NCI-H2171 (cell line): ENCODE measurements around the gene ARMC6.
"Not testable (repeated sequence)": the region's sequence is repeated elsewhere in the genome, so short reads cannot be mapped to it uniquely, and the experiment has no call there.

Experiments used
- DNase-seq: peaks from one replicate; lab custom pipeline; 2025; lab: John Stamatoyannopoulos, UW

The ARMC6 gene

GRCh38 chr19:19023376-19023775 is 10.0 kb upstream of the ARMC6 start:
- DNase-seq: not testable (repeated sequence)

DNA sequence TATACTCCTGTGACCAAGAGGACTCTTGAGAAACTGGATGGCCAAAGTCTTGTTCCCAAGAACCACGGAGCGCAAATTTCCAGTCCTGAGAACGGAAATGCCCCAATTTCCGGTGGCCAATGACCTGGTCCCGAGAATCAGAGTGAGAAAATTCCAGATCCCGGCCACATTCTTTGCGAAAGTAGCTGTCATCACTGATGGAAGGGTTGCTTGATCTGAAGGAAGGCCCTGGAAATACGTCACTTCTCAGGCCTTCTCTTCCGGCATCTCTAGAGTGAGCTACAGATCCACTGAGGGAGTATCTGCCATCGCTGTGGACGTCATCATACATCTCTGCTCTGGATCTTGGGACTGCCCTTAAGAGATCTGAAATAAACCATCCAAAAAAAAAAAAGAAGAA is 7.5 kb upstream of the ARMC6 start:
- DNase-seq: no peak

DNA sequence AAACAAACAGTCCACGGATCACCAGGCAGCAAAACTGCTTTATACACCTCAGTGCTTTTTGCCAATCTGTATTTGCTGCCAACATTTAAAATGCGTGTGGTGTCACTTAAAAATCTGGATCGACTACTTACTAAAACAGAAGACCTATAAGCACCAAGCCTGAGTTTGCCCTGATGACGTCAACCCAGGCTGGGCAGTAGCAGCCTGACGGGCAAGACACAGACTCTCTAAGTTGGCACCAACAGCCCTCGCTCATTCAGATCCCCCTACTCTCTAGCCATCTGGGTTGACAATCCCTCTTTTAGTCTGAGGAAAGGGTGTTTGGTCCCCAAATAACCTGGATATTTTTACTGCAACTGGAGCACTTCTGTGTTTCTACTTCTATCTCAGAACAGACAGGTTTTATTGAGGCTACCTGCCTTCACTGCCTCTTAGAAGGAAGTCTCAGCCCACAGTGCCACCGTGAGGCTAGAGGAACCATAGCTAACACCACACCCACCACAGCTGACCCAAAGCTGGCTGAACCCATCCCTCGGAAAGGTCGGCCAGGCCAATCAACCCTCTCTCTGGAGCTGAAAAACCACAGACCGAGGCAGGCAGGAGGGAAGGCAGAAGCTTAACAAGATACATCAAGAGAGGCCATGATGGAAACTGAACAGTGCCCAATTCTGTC is 7.0 kb upstream of the ARMC6 start:
- DNase-seq: no peak

DNA sequence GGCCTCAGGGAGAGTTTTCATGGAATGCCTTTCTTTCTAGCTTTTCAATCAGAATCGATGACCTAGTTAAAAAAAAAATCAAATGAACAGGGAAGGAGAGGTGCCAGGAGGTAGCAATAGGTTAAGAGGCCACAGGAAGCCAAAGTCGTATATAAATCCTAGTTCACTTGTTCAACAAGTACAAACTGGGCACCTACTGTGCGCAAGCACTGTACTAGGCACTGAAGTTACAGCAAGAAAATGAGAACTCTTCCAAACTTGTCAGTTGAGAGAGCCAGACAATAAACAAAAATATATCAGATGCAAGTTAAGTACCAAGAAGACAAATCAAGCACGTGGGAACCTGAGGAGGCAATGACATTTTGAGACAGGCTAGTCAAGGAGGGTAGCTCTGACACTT is 6.2 kb upstream of the ARMC6 start:
- no peak for DNase-seq

DNA sequence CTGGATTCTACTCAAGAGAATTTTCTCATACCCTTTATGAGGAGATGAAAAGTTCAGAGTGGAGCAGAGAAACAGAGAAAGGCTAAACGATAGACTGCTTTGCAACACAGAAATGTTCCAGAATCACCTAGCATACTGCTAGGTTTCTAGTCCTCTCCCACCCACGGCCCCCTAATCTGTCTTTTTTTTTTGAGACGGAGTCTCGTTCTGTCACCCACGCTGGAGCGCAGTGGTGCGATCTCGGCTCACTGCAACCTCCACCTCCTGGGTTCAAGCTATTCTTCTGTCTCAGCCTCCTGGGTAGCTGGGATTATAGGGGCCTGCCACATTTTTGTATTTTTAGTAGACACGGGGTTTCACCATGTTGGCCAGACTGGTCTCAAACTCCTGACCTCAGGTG is 4.9 kb upstream of the ARMC6 start:
- no peak for DNase-seq

GRCh38 chr19:19031891-19032290 is 1.5 kb upstream of the ARMC6 start:
- no peak for DNase-seq

DNA sequence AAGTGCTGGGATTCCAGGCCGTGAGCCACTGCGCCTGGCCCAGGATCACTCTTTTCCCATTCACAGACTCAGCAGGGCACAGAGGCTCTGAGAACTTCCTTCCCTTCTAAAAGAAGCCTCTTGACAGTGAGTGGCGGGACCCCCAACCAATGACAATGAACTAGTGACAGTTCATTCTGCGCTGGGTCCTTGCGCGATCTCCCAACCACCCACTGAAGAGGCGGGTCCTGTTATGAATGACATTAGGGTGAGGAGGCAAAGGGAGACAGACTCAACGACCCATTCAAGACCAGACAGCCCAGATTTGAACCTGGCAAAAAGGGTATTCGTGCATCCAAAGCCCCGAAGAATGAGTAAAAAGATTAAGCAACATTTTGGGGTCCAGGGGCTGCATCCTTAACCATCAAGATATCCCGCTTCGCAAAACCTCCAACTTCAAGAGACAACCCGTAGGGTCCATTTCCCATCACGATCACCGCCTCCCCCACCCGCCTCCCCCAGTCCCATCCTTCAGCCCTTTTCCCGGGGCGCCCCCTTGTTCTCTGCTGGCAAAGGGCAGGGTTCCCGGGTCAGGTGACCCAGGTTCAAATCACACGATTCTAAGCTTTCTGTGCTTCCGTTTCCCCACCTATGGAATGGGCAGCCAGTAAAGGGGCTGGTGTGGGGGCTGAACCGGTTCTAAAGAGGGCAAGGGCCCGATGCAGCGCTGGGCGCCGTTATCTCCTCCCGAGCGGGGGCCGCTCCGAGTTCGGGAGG is 805 bp upstream of the ARMC6 start:
- DNase-seq: no peak

- DNase-seq: no peak
Measured at GRCh38 chr19:19033176-19033425, 302 bp upstream of the ARMC6 start.

- DNase-seq: peak; percentile 45
Measured at GRCh38 chr19:19034204-19034624, 811 bp downstream of the ARMC6 start.

DNA sequence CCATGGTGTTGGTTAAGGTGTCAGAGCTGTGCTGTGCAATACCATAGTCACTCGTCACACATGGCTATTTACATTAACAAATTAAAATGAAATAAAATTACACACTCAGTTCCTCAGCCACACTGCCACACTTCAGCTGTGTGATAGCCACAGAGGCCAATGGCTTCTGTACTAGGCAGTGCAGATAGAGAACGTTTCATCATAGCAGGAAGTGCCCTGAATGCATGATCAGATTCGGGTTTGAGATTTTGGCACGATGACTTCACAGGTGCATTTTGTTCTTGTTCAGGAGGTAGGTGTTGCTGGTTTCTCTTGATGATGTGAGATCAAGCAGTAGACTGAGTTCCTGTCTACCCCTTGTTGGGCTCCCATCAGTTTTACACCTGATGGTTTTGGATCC is 6.5 kb downstream of the ARMC6 start:
- no peak for DNase-seq

- DNase-seq: no peak
Measured at GRCh38 chr19:19040417-19040816, 7.0 kb downstream of the ARMC6 start.

- no peak for DNase-seq
Measured at GRCh38 chr19:19042732-19043280, 9.4 kb downstream of the ARMC6 start.

DNA sequence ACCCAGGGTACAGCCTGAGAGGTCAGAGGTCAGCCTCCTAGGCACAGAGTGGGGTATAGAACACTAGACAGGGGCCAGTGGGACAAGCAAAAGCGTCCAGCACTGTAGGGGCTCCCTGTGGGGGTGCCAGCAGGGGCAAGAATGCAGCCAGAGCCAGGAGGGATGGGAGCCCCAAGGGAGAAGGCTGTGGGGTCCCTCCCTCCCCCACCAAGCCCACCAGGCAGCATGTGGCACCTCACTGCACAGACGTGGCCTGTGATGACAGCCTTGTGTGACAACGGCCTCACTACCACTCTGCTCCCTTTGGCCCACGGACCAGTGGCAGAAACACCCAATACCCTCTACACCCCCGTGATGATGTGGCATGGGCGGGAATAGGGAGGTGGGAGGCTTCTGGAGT is 10.1 kb downstream of the ARMC6 start:
- no peak for DNase-seq

GRCh38 chr19:19043881-19044280 is 10.5 kb downstream of the ARMC6 start:
- no peak for DNase-seq

DNA sequence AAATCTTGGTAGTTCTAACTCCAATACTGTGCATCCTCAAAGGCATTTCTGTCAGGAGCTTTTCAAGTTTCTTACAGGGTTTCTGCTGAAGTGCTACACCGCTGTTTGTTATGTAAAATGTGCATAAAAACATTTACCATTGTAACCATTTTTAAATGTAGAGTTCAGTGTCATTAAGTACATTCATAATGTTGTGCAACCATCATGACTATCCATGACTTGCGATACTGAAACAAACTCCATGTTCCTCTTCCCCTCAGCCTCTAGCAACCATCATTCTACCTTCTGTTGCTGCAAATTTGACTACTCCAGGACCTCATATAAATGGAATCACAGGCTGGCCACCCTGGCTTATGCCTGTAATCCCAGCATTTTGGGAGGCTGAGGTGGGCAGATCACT is 16.0 kb downstream of the ARMC6 start:
- DNase-seq: no peak

GRCh38 chr19:19050104-19050503 is 16.7 kb downstream of the ARMC6 start:
- no peak for DNase-seq

DNA sequence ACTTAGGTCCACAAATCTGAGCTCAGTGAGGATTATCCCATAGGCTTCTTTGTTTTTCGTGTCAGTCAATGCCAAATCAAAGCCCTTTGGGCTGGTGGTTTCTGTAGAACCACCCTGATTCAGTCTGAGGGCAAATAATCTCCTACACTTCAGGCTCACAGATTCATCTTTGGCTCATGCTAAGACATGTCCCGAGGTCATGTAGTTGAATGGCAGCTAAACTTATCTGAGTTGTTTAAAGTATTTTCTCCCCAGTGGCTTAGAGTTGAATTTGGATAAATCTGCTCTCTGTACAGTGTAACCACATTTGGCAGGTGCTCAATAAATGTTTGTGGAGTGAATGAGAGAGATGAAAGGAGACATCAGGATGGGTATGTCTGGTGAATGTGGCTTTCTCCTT is 17.3 kb downstream of the ARMC6 start:
- no peak for DNase-seq

GRCh38 chr19:19051478-19052213 is 18.2 kb downstream of the ARMC6 start:
- DNase-seq: no peak

DNA sequence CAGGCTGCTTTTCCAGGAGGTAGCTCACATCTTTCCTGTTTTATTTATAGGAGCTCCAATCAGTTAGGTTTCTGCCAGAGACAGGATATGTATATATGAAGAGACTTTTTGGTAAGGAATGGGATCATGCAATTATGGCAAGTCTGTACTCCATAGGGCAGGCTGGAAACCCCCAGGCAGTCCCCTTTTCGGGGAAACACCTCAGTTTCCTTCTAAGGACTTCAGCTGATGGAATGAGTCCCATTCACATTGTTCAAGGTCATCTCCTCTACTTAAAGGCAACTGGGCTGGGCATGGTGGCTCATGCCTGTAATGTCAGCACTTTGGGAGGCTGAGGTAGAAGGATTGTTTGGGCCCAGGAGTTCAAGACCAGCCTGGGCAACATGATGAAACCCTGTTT is 19.5 kb downstream of the ARMC6 start:
- DNase-seq: no peak

DNA sequence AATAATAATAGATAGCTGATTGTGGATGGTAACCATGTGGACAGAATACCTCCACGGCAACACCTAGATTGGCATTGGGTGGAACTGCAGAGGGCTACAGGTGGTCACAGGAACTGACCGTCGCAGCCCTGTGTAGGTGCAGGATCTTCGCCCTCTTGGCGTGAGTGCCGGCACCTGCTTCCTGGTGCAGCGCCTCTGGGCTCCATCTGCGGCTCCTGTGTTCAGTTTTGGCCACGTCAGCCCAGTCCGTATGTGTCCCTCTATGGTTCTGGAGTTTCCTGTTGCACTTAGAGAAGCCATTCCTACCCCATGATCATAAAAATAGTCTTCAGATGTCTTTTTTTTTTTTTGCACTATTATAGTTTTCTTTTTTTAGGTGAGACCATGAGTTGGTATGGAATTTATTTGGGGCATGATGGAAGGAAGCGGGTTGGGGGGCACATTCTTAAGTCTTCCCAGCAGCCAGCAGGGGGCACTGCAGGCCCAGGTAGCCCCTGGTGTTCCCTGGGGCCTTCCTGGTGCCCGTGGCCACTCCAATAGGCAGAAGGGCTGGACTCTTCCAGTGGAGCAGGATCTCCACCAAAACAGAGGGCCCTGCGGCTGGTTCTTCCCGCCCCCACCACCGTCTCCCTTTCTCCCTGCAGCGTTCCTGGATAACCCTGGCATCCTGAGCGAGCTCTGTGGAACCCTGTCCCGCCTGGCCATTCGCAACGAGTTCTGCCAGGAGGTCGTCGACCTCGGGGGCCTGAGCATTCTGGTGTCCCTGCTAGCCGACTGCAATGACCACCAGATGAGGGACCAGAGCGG is 20.3 kb downstream of the ARMC6 start:
- DNase-seq: no peak

DNA sequence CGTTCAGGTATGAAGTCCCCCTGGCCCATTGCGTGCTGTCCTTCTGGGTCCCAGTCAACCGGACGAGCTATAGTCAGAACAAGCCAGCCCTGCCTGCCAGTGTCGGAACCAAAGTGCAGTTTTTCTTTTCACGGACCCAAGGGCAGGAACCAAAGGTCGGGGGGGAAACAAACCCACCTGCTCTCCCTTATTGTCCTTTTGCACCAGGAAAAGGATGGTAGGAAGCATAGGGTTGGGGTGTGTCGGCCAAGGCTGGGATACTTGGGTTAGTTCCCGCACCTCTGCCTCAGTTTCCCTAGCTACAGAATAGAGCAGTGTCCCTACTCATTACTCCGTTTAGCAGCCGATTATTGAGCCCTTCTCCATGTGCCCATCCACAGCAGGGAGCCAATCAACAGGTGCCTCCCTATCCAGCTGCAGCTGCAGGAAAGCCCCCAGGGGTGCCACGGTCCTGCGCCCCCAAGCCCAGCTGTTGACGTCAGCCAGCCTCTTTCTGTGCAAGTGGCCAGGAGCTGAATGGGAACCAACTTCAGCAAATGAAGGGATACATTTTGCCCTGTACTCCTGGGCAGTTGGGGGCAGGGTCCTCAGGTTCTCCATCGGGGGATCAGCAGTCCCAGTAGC is 21.0 kb downstream of the ARMC6 start:
- no peak for DNase-seq

- DNase-seq: no peak
Measured at GRCh38 chr19:19054939-19055440, 21.6 kb downstream of the ARMC6 start.
